Subcutaneous adipose tissue (tissue), 4 donors: ENCODE measurements around the gene FRMD6. TPM values are rescaled to one million over a fixed set of nuclear protein-coding genes. Genes with fewer than 3 reads are reported as not detected.

ENCODE experiments used
- CTCF ChIP-seq: fragments of 450-650 bp; IDR thresholded peaks from one replicate; pipeline ENCODE4 v1.5.1; 2016; ENCODE audit warnings: low read depth, mild to moderate bottlenecking, control low read depth, antibody characterized with exemption, moderate library complexity
- total RNA-seq, 4 donors: library from RNA; depleted of rRNA; stranded (reverse); fragments of >200 nt; gene quantifications; one replicate each; pipeline ENCODE4 v1.1.0, GENCODE V29; 2016

The FRMD6 gene
- total RNA-seq, 4 donors from 2014 or later, result 14.1 to 19.4 (median 18.2) TPM

- no peak for TF ChIP-seq CTCF
These were observed 2.8 kb downstream of the FRMD6 start for GRCh38 chr14:51654533-51654845.

DNA sequence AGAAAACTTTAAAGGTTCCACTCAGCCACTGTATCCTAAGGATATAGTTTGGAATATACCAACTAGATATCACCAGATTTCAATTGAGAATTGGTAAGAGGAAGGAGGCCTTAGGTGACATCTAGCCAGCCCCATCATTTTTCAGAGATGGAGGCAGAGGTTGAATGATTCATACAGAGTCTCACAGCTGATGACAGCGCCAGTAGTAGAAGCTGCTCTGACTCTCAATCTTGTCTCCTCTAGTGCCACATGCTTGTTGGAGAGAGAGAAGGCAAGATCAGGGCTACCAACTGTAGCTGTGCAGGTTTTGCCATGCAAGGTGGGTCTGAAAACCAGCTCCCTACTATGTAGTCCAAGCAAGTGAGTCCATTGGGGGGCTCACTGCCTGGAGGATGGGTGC lies 6.1 kb downstream of the FRMD6 start:
- TF ChIP-seq CTCF, result no peak

- TF ChIP-seq CTCF, result no peak
These were observed 6.9 kb downstream of the FRMD6 start for GRCh38 chr14:51658441-51659173.

DNA sequence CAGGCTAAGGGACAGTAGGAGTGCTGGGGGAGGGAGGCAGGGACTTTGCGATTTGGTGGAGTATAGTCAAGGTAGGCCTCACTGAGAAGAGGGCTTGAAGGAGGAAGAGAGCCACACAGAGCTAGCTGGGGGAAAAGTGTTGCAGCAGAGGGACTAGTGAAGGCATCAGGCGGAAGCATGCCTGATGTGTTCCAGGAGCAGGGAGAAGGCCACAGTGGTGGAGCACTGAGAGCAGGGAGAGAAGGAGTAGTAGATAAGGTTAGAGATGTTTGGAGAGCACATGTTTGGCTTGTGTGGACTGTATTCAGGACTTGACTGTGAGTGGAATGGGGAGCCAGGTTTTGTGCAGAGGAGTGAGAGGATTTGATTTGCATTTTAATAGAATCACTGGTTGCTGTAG lies 9.0 kb downstream of the FRMD6 start:
- no peak for TF ChIP-seq CTCF

- no peak for TF ChIP-seq CTCF
These were observed 9.8 kb downstream of the FRMD6 start for GRCh38 chr14:51661504-51661903.

GRCh38 chr14:51663783-51664326 lies 12.1 kb downstream of the FRMD6 start:
- no peak for TF ChIP-seq CTCF

DNA sequence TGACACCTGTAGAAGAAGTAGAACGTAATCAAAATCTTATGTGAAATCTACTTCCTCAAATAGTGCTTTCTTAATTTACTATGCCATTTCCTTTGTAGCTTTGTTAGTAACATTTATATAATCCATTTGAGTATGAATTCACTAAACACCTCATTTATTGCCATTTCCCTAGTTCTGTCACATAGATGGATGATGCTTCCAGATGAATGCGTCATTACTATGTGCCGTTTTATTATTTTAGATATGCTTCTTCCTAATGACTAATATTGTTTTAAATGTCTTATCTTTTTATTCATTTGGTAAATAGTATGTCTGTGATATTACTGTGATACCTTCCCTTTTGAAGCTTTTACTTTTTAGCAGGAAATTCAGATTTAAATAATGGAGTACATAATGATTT lies 14.4 kb downstream of the FRMD6 start:
- no peak for TF ChIP-seq CTCF
